Measurements from ENCODE around the gene TMEM238L.

- TF ChIP-seq CTCF (IDR thresholded peaks at IDR 0.05) (no peak), POLR2A (IDR thresholded peaks at IDR 0.05) (no peak)
Observed at GRCh38 chr17:10771148-10771547, 32.8 kb downstream of the TMEM238L start.

All from gastroesophageal sphincter (tissue), 3 donors.